Activated CD8-positive, alpha-beta memory T cell treated with anti-CD3 and anti-CD28 coated beads, Interleukin-2, amount 50 U/mL, for 4 hours (primary cell): ENCODE data around the gene PSME1.

Source experiments
- DNase-seq: peaks from one replicate; pipeline ENCODE4 v3.0.0-alpha.2; 2020

Gene PSME1

DNA sequence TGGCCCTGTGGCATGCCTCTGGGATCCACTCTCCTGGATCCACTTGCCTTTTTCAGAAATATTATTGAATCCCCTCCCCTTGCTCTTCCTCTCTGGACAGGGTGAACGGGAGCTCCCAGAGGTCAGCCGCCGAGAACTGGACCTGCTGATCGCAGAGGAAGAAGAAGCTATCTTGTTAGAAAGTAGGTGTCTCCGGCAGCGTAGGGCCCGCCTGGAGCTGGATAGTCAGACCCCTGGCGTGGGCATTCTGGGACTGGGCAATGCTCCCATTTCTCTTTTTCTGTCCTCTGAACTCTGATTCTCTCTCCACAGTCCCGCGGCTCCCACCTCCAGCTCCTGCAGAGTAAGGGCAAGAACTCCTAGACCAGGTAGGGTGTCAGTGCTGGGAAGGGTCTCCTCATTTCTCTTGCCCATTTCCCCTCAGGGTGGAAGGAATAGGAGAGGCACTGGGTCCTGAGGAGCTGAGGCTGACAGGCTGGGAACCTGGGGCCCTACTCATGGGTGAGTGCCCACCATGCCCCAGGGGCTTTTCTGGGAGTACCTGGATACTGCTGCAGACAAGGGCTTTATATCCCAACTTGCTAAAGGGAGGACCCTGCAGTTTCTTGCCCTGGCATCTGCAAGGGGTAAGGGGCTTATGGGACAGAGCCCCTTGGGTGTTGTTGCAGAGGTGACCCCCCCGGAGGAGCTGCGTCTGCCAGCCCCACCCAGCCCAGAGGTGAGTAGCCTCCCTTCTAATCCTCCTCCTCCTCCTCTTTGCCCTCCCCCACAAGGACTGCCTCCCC is 41.2 kb downstream of the PSME1 start:
- DNase-seq, result no peak

DNA sequence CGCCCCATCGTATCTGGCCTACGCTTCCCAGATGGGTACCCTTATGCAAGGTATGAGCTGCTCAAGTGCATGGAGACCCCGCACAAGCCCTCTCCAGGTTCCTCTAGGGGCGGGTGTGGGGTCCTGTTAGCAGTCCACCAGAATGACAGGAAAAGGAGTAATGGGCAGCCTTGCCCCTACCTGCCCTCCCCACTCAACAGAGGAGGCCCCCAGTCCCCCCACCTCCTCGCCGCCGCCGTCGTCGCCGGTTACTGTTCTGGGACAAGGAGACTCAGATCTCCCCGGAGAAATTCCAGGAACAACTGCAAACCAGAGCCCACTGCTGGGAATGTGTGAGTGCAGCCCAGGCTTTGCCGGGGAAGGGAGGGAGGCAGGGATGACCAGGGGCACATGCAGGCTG is 41.9 kb downstream of the PSME1 start:
- no peak for DNase-seq

DNA sequence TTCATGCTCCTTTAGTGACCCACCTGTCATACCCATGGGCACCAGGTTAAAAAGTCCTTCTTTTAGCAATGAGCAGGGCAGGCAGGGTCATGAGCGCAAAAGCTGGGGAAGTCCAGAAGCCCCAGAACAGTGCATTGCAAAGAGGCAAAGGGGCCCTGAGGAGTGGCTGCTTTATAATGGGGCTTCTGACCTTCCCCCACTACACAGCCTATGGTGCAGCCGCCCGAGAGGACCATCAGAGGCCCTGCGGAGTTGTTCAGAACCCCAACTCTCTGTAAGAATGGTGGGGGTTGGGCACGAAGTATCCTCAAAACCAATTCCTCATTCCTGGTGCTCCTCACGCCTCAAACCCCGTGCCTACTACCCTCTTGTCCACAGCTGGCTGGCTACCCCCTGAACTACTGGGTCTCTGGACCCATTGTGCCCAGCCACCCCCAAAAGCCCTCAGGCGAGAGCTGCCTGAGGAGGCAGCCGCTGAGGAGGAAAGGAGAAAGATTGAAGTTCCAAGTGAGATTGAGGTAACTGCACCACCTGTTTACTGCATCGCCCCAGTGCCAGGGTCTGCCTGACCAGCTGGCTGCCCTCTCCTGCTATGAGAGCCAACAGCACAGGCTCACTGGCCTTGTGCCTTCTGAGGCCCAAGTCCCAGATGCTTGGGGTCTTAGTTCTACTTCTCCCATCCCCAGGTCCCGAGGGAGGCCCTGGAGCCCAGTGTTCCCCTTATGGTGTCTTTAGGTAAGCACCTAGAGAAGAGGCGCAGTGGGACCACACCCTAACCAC is 42.6 kb downstream of the PSME1 start:
- DNase-seq, result no peak

DNA sequence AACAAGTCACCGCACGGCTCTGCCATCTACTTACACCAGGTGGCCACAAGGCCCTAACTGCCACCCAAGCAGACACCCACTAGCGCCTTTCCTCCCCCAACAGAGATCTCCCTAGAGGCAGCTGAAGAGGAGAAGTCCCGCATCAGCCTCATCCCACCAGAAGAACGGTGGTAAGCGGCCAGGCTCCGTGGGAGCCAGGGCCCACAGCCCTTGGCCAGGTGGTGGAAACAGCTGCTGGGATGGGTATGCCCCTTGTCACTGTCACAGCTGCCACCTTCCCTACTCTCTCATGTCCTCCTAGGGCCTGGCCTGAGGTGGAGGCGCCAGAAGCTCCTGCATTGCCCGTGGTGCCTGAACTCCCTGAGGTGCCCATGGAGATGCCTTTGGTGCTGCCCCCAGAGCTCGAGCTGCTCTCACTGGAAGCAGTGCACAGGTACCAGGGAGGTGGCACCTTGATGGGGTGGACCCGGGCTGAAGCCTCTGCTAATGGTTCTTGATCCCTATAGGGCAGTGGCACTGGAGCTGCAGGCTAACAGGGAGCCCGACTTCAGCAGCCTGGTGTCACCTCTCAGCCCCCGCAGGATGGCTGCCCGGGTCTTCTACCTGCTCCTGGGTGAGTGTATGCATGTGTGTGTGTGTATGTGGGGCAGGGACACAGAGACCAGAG is 43.4 kb downstream of the PSME1 start:
- no peak for DNase-seq

DNA sequence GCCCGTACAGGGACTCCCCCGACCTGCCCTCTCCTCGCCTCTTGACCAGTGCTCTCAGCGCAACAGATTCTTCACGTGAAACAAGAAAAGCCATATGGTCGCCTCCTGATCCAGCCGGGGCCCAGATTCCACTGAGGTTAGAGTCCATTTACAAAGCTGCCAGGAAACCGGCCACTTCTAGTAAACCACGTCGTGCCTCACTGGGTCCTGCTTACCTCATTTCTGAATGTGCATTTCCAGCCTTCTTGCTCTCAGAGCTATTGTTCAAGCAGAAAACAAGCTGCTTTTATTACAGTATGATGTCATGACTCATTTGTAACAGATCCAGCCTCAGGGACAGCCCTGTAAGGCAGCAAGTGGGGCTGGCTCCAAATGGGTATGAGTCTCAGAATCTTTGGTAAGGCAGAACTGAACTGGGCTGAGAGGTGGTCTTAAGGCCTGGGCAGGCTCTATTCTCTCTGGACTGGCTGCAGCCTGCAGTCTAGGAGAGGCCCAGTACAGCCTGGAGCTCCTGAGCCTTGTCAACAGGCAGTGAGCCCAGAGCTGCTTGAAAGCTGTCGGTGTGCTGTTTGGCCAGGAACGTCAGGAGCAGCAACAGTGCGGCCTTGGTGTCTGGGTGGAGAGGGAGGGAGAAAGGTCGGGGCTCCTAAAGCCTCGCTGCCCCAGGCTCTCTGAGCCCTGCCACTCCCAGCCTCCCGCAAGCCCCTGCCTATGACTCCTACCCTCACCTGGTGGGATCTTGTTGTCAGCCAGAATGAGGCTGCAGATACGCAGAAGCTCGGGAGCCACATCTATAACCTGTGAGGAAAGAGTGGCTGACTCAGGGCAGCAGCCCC is 44.2 kb downstream of the PSME1 start:
- no peak for DNase-seq

DNA sequence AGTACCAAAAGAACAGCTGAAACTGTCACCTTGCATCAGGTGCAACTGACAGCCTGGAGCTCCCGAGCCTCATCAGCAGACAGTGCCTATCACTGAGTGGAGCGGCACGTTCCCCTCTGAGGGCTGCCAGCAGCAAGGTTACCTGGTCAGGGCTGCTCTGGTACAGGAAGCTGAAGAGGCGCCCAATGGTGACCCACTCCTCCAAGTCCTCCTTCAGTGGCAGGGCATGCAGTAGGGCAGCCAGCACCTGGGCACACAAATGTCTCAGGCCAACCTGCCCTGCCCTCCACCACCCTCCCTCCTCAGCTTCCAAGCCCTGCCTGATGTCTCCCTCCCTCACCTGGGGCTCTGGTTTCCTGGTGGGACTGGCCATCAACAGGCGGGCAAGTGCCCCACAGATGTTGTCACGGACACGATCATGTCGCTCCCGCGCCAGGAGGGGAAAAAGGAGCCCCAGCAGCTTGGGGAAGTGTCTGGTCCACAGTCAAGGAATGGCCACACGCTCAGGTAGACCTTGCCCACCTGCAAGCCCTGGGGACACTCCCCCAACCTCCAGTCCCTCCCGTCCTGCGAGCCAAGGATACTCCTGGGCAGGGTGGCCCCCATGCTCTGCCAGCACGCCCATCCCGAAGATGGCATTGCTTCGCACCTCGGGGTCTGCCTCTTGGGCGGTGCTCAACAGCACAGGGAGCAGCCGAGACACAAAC is 45.5 kb downstream of the PSME1 start:
- no peak for DNase-seq

DNA sequence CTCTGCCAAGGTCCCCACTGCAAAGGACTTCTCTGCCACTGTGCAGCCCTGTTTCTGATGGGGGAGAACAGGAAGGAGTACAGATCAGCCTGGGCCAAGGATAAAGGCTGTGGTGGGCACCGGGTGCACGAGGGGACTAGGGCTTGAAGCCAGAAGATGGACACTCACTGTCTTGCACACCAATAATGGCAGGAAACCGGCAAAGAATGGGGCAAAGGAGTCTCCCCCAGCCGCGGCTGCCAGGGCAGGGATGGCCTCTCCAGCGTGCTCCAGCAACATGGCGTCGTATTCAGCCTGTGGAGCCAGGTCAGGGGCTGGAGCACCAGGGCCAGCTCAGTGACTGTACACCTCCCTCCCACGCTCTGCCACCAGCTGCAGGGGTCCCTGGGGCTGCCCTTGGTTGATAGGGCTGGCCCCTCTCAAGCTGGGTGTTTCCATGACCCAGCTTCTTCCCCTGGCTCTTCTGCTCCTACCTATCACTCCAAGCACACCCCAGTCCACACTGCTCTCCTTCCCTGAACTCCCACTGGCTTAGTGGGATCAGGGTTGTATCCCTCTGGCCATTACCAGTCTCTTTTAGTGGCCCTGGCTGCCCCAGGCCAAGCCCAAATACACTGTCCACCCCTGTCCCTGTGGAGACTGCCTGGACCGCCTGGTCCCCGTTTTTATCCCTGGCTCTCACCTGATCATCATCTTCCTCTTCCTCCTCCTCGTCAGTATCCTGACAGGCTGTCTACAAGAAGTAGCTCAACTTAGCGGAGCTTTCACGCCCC is 46.3 kb downstream of the PSME1 start:
- DNase-seq, result no peak

DNA sequence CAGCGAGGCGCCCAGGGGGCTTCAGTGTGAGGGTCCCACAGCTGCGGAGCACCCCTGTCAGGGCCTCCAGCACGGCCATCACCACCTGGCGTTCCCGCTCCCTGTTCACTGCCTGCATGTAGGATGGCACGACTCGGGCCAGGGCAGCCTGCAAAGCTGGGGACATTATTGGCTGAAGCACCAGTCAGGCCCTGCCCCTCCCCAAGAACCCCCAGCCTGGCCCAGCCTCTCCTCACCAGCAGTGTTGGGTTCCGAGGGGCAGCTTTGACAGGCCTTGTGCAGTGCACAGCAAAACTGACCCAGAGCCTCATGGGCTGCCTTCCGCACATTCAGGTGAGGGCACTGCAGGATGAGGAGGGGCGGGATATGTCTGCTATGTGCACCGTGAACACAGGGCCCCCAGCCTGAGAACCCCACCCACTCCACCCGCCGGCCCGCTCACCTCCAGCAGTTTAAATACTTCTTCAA is 47.1 kb downstream of the PSME1 start:
- no peak for DNase-seq

DNA sequence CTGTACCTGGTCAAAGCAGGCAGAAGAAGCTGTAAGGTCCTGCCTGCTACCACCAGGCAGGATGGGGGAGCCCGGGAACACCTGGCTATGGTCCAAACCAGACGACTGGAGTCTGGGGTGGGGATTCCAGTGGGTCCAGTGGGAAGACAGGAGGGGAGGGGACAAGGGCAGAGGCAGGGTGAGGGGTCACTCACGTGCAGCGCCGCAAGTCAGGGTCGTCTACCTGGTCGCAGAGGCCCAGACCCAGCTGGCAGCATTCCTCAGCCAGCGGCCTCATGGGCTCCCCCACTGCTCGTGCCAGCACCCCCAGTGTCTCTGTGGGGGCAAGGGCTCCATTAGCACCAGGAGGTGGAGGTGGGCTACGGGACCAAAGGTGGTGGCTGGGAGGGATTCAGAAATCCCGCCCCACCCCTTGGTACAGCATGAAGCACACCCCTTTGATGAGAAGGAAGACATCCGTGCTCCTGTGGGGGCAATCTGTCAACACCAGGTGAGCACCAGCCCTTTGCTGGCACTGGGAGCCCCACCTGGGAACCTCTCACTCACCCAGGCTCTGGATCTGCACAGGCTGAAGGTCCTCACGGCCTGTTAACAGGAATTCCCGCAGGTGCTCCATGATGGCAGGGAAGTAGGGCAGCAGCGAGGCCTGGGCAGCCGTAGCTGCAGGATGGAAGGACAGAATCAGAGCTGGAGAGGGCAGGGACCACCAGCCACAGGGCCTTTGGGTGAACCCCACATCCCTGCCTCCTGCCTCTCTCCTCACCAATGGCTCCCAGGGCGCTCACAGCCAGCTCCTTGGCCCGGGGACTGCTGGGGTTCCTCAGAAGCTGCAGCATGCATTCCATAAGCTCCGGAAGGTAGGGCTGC is 48.3 kb downstream of the PSME1 start:
- DNase-seq, result no peak

DNA sequence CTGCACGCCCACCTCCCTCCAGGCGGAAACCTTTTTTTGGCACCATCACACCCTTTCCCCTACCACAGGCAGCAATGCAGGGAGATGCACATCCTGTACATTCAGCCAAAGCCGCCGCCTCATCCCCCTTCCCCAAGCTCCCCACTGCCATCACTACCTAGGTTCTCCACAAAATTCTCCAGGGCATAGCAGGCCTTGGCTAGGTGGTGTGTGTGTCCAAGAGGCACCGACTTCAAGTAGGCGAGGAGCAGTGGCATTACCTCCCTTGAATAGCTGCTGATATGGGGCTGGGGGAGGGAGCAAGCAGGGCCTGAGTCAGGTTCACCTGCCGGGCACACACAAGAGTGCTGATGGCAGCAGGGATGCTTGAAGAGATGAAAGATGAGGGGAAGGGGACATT is 49.0 kb downstream of the PSME1 start:
- no peak for DNase-seq

DNA sequence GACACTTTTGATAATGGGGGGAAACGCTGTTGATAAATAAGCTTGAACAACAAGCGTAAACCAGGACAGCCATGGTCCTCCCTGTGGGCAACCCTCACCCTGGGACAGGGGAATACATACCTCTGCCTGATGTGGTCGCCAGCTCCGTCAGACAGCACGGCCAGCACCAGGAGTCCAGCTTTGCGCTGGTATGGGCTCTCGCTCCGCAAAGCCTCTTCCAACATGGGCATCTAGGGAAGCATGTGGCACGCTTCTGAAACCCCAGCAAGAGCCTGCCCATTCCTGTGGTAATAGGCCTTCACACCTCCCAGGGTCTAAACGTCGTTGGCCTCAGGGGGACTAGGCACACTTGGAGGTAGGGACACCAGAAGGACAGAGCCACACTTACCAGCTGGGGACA is 49.7 kb downstream of the PSME1 start:
- DNase-seq, result no peak

DNA sequence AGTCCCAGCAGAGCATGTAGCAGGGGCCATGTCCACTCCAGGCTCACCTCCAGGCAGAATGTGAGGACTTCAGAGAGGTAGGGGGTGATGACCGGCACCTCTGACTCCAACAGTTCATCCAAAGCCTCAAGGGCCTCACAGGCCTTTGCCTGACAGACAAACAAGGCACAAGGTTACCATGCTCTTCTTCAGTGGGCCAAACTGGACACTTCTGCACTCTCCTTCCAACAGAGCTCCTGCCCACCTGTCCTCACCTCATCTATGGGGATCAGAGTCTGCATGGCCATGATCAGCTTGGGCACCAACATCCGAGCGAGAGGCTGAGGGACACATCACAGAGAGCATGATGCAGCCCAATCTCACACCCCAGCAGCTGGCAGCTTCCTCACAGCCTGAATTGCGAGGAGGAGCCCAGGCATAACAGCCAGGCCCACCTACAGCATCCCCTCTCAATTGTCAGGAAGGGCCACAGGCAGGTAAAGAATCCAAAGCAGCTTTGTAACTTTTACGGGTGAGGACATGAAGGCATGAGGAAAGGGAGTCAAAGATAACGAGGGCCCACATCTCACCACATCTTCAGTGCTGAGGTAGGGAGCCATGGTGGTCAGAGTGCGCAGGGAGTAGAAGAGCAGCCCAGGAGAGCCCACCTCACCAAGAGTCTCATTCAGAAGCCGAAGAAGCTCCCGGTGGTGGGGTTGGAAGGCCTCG is 51.0 kb downstream of the PSME1 start:
- no peak for DNase-seq

DNA sequence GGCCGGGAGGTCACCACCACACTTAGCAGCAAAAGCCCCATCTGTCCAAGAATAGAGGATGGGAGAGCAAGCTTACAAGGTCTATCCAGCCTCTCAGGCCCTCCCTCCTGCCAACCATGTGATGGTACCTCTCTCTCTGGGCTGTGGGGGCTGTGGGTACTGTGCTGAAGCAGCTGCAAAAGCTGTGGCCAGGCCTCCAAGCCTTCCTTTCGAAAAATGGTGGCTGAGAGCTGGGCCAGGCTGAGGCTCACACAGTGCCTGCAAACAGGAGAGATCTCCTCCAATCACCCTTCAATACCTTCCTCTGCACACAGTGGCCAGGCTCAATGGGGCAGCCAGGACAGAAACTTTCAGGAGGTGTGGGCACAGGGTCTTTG is 51.5 kb downstream of the PSME1 start:
- DNase-seq, result no peak
